ENCODE data around the gene EPHB2. TPM values are rescaled to one million over a fixed set of nuclear protein-coding genes. Genes with fewer than 3 reads are reported as not detected.

EPHB2 gene
- total and polyA plus RNA-seq, 2 of the 8 experiments (the other 6 are each of a cell fraction or from before 2014, with no cell fraction given): 15.8 to 17.2 TPM

- TF ChIP-seq CHD7 (IDR thresholded peaks at IDR 0.05; ENCODE audit: insufficient replicate concordance, low read length): no peak
- TF ChIP-seq JUND (IDR thresholded peaks at IDR 0.05; ENCODE audit: low read length): no peak
- TF ChIP-seq ATF2 (IDR thresholded peaks at IDR 0.05; ENCODE audit: low read length): no peak
- no peak for TF ChIP-seq CREB1 (IDR thresholded peaks at IDR 0.05)
- TF ChIP-seq NANOG (IDR thresholded peaks at IDR 0.05; ENCODE audit: insufficient read depth, low read depth, low read length, poor library complexity, severe bottlenecking): no peak
- TF ChIP-seq BACH1 (IDR thresholded peaks at IDR 0.05; ENCODE audit: low read length): no peak
- TF ChIP-seq SIRT6 (IDR thresholded peaks at IDR 0.05; ENCODE audit: low read length): no peak
- no peak for TF ChIP-seq TEAD4 (IDR thresholded peaks at IDR 0.05; ENCODE audit: low read depth, low read length)
- TF ChIP-seq EZH2 (IDR thresholded peaks at IDR 0.05; ENCODE audit: low read depth, low read length, severe bottlenecking): no peak
- TF ChIP-seq SAP30 (IDR thresholded peaks at IDR 0.05; ENCODE audit: insufficient read depth, insufficient replicate concordance, low read length): no peak
These were observed 61.4 kb downstream of the EPHB2 start (continued) for GRCh38 chr1:22772014-22772413.
